GM19463 (cell line): Measurements from ENCODE around the gene GPS2.
"Not testable (repeated sequence)": the region's sequence is repeated elsewhere in the genome, so short reads cannot be mapped to it uniquely, and the experiment has no call there.

ENCODE experiments used
- ATAC-seq: cut with Tn5 transposase; IDR thresholded peaks from one replicate; pipeline ENCODE4 v1.9.1; 2021; ENCODE audit warnings: mild to moderate bottlenecking, moderate library complexity; ENCODE audit not compliant: unreplicated experiment

Gene GPS2

DNA sequence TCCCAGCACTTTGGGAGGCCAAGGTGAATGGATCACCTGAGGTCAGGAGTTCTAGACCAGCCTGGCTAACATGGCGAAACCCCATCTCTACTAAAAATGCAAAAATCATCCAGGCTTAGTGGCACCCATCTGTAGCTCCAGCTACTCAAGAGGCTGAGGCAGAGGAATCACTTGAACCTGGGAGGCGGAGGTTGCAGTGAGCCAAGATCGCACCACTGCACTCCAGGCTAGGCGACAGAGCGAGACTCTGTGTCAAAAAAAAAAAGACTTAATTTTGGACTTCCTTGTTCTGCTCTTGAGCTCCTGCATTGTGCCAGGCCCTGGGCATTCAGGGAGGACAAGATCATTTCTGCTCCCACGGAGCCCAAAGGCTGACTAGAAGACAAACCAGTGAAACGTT, 22.4 kb upstream of the GPS2 start:
- ATAC-seq = not testable (repeated sequence)

DNA sequence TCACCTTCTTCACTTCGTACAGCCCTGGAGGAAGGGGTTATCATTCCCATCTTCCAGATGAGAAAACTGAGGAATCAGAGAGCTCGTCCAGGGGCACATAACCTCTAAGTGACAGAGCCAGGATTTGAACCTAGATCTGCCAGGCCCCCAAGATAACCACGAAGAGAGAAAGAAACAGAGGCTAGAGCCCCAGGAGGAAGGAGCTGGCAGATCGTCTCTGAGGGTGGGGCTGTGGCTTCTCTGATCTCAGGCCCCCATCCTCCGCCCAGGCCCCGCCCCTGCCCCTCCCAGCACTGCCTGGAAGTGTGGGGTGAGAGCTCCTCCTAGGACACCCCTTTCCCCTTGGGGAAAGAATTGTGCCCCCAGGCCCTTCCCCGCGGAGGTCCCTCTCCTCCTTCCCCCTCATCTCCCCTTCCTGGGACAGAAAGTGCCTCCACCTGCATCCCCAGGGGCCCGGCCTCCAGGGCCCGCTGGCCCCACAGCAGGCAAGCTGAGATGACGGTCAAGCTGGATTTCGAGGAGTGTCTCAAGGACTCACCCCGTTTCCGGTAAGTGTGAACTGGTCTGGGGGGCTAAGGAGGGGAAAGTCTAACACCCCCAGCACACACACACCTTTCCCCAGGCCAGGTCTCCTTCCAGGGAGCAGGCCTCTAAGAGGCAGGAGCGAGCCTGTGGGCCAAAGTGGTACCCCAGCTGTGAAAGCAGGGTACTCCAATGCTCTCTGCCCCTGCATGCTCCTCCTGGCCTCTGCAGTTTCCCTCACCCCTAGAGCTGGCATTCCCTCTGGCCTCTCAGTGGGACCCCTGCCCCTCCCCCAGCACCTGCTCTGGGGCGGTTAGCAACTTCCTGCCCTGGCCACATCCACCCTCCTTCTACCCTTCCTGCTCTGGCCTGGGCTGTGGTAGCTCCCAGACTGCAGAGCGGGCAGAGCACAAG, 21.3 kb upstream of the GPS2 start, which contains the start of gene ACAP1:
TSS of gene ACAP1 (plus strand) at position 290 of the 936 bp plus-strand sequence. CDS start at position 496, 206 bp downstream.
- peak; percentile 77 for ATAC-seq

- not testable (repeated sequence) for ATAC-seq
These were observed 20.6 kb upstream of the GPS2 start for GRCh38 chr17:7335765-7336164.

DNA sequence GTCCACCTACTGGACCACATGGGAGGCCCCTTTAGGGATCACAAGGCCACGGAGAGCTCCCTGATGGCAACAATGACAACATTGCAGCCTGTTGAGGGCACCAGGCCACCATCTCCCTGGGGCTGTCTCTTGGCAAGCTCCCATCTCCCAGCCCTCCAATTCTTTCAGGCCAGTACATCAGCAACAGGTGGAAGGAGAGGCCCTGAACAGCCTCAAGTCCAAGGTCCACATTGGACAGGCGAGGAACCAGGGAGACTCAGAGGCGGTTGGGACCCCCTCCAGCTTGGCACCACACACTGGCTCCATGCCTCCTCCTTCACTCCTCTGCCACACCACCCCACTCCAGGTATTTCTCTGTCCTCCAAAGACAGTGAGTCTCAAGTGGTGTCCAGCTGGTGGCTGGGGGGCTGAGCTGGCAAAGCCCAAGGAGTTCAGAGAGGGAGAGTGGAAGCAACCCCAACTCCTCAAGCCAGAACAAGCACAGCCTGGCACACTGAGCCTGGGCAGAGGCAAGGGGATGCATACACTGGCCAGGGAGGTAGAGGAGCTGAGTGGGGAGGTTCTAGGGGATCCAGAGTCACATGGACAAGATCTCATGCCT, 19.9 kb upstream of the GPS2 start:
- ATAC-seq = no peak

- not testable (repeated sequence) for ATAC-seq
These were observed 17.5 kb upstream of the GPS2 start for GRCh38 chr17:7332600-7333069.

DNA sequence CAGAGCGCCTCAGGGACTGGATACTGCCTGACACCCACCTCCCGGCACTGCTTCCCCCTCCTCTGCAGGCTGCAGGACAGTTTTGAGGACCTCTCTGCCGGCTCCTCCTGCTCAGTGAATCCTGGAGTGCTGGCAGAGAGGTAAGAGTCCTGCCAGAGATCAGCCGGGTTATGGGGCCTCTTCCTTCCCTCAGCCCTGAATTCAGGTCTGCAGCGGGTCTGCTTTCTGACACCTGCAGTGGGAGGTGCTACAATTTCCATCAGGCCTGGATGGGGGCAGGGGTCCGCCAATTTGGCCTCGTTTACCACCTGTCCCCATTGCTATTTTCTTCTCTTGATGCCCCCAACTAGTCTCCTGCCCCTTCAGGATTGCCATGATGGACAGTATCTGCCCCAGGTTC, 17.0 kb upstream of the GPS2 start:
- ATAC-seq = no peak

GRCh38 chr17:7330638-7331015, 15.5 kb upstream of the GPS2 start:
- no peak for ATAC-seq

DNA sequence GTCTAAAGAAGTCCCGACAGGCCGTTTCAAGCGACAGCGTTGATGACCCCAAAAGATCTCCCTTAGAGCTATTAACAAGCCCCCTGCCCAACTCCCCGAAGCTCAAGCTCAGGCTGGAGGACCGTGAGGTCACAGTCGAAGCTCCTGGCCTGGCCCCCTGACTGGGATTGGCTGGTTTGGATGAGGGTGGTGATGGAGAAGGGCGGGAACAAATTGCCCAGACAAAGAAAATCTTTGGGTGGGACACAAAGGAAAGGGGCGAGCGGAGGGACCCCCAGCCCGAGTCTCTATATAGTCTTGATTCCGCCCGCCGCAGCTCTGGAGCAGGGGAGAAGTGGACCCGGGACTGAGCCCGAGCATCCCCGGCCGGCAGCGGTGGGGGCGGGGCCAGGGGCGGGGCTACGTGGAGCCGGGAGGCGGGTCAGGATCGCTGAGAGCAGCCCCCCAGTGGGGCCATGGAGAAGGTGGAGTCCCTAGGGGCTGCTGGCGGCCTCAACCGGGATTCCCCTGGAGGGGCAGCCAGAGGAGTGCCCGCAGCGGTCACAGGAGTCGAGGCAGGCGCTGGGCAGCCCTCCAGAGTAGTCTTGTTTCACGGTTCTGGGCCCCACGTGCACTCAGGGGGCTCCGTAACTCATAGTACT, 15.0 kb upstream of the GPS2 start:
- ATAC-seq = peak; percentile 40

- peak; percentile 56 for ATAC-seq
These were observed 14.3 kb upstream of the GPS2 start for GRCh38 chr17:7329374-7329996.

- peak; percentile 8 for ATAC-seq
These were observed 13.7 kb upstream of the GPS2 start, which contains the start of gene NEURL4 for GRCh38 chr17:7328840-7329373. TSS of gene NEURL4 (minus strand) at chr17:7329335. CDS start at chr17:7329312, 23 bp downstream.

DNA sequence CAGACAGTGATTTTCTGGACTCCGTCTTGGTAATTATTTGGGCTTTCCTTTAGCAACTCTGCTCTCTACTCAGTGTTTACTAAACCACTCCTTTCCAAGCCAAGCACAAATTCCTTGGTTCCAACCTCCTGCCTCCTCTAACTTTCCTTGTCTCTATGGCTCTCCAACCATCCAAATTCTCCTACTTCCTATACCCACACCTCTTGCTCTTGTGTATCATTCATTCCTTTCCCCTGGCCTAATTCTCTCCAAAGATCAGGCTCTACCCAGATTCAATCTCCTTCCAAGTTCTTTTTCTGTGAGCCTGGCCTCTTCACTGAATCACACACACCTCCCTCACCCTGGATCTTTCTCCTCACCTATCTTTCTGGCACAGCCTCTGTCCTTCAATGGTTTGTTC, 12.8 kb upstream of the GPS2 start:
- ATAC-seq = no peak

DNA sequence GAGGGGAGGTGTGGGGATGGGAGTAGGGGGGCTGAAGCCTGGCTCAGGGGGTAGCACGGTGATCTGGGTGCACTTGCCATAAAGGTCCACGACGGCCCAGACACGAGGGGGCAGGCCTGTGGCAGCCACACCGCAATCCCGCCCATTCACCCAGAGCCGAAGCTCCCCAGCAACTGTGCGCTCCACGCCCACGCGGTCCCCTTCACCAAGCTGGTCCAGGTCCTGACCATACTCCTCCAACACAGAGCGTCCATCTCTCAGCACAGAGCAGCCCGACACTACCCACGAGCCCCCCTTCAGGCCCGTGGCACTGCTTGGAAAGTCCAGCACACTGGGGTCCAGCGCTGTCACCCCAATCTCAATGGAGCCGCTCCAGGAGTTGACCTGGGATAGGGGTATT, 12.3 kb upstream of the GPS2 start:
- no peak for ATAC-seq

GRCh38 chr17:7327056-7327455, 11.9 kb upstream of the GPS2 start:
- no peak for ATAC-seq

GRCh38 chr17:7326186-7326585, 11.0 kb upstream of the GPS2 start:
- ATAC-seq = no peak

GRCh38 chr17:7325031-7325528, 9.9 kb upstream of the GPS2 start:
- ATAC-seq = no peak

GRCh38 chr17:7324438-7324779, 9.2 kb upstream of the GPS2 start:
- ATAC-seq = no peak

- ATAC-seq = no peak
These were observed 8.7 kb upstream of the GPS2 start for GRCh38 chr17:7323731-7324437.

DNA sequence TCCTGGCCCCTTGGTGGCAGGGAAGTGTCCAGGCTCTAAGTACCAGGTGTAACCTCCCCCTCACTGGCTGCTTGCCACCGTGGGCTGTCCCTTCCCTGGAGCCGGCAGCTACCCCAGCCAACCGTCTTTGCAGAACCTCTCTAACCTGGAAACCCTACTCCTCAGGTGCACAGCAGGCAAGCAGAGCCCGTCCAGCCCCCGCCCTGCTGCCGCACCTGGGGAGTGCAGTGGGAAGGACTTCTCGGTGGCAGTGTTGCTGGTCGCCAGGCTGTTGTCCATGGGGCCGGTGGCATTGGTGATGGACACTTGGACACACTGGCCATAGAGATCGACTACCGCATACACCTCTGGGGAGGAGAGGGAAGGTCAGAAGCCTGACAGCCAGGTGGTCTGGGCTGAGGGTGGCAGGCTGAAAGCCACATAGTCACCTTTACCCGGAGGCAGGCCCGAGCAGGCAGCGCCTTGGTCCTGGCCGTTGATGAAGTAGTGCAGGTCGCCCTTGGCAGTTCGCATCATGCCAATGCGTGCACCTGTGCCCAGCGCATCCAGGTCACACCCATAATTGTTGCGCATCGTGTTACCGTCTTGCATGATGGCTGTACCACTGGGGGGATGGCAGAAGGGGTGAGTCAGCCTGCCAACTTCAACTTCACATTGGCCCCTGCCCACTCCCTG, 7.5 kb upstream of the GPS2 start:
- ATAC-seq = no peak

GRCh38 chr17:7321466-7321865, 6.3 kb upstream of the GPS2 start:
- no peak for ATAC-seq
